BLaER1 treated with 17β-estradiol and CSF1 and Interleukin-3, amounts not matched to agents 10 nM and 100 nM (cell line): ENCODE measurements around the gene GBX2.

Source experiments
- H3K27ac ChIP-seq, 11 experiments: shearing (Covaris generic); formaldehyde crosslinking; 2 replicates each; pipeline ENCODE4 v1.8.1; 2022
- H3K27me3 ChIP-seq, 11 experiments: shearing (Covaris generic); formaldehyde crosslinking; 2 replicates each; pipeline ENCODE4 v1.8.1; 2022
- H3K36me3 ChIP-seq, 11 experiments: shearing (Covaris generic); formaldehyde crosslinking; 2 replicates each; pipeline ENCODE4 v1.8.1; 2022
- H3K4me1 ChIP-seq, 10 experiments: shearing (Covaris generic); formaldehyde crosslinking; 2 replicates each; pipeline ENCODE4 v1.8.1; 2022
- H3K4me2 ChIP-seq, 11 experiments: shearing (Covaris generic); formaldehyde crosslinking; 2 replicates each; pipeline ENCODE4 v1.8.1; 2022
- H3K4me3 ChIP-seq, 10 experiments: shearing (Covaris generic); formaldehyde crosslinking; 2 replicates each; pipeline ENCODE4 v1.8.1; 2022
- H3K9ac ChIP-seq, 11 experiments: shearing (Covaris generic); formaldehyde crosslinking; 2 replicates each; pipeline ENCODE4 v1.8.1; 2022
- H3K9me3 ChIP-seq, 11 experiments: shearing (Covaris generic); formaldehyde crosslinking; replicated peaks in 1 of 11; 2 replicates each; pipeline ENCODE4 v1.8.1; 2022
- H4K20me1 ChIP-seq, 11 experiments: shearing (Covaris generic); formaldehyde crosslinking; 2 replicates each; pipeline ENCODE4 v1.8.1; 2022
- Cebpa-rat ChIP-seq, 11 experiments: shearing (Covaris generic); IDR thresholded peaks; 2 replicates each; pipeline ENCODE4 v1.8.1; 2022

GBX2 gene

GRCh38 chr2:236177967-236178889, 10.0 kb upstream of the GBX2 start:
- peak overlapping the region; percentile 11 to 62 (median 49); a peak in 20 of 22 replicates for H3K4me2 ChIP-seq
- H3K27me3 ChIP-seq, result peaks cover 76 to 80% (median 77%) of the 10 kb centered on the region in 11 experiments
- no peak overlapping the region for H3K9ac ChIP-seq
- no peak for TF ChIP-seq Cebpa-rat (IDR thresholded peaks at IDR 0.05)
- H3K4me1 ChIP-seq, result peaks cover 0 to 36% (median 10%) of the 10 kb centered on the region in 10 experiments; a peak in 12 of 20 replicates
- H3K9me3 ChIP-seq, result peaks cover 0 to 18% (median 8%) of the 10 kb centered on the region in 11 experiments; a peak in 10 of 22 replicates
- H3K27ac ChIP-seq, result no peak overlapping the region
- H4K20me1 ChIP-seq, result peaks cover 0 to 49% (median 14%) of the 10 kb centered on the region in 11 experiments; a peak in 15 of 22 replicates
- H3K4me3 ChIP-seq, result peak overlapping the region in 6 of 10 experiments; percentile 12 to 40 (median 34); a peak in 7 of 20 replicates
- no peaks in the 10 kb centered on the region for H3K36me3 ChIP-seq

- H3K4me3 ChIP-seq, result peak overlapping the region in 1 of 10 experiments; percentile 34; a peak in 2 of 20 replicates
- H4K20me1 ChIP-seq, result peaks cover 0 to 55% (median 21%) of the 10 kb centered on the region in 11 experiments; a peak in 16 of 22 replicates
- no peak overlapping the region for H3K9ac ChIP-seq
- peaks cover 3 to 42% (median 13%) of the 10 kb centered on the region in 10 experiments; a peak in 17 of 20 replicates for H3K4me1 ChIP-seq
- H3K9me3 ChIP-seq, result peaks cover 0 to 18% (median 8%) of the 10 kb centered on the region in 11 experiments; a peak in 10 of 22 replicates
- H3K4me2 ChIP-seq, result peak overlapping the region in 9 of 11 experiments; percentile 11 to 62 (median 49); a peak in 13 of 22 replicates
- H3K27ac ChIP-seq, result no peak overlapping the region
- no peaks in the 10 kb centered on the region for H3K36me3 ChIP-seq
- H3K27me3 ChIP-seq, result peaks cover 82 to 84% (median 84%) of the 10 kb centered on the region in 11 experiments
- no peak for TF ChIP-seq Cebpa-rat (IDR thresholded peaks at IDR 0.05)
Measured at GRCh38 chr2:236177604-236177966, 9.4 kb upstream of the GBX2 start.

- peaks cover 8 to 49% (median 18%) of the 10 kb centered on the region in 10 experiments; a peak in 17 of 20 replicates for H3K4me1 ChIP-seq
- H3K36me3 ChIP-seq, result no peaks in the 10 kb centered on the region
- H3K4me2 ChIP-seq, result no peak overlapping the region
- H3K9me3 ChIP-seq, result peaks cover 0 to 18% (median 8%) of the 10 kb centered on the region in 11 experiments; a peak in 10 of 22 replicates
- no peak overlapping the region for H3K9ac ChIP-seq
- no peak for TF ChIP-seq Cebpa-rat (IDR thresholded peaks at IDR 0.05)
- H4K20me1 ChIP-seq, result peaks cover 0 to 62% (median 27%) of the 10 kb centered on the region in 11 experiments; a peak in 16 of 22 replicates
- peaks cover 89 to 90% (median 90%) of the 10 kb centered on the region in 11 experiments for H3K27me3 ChIP-seq
- H3K4me3 ChIP-seq, result no peak overlapping the region
- H3K27ac ChIP-seq, result no peak overlapping the region
Measured at GRCh38 chr2:236176951-236177350, 8.8 kb upstream of the GBX2 start.

- H3K4me3 ChIP-seq, result no peak overlapping the region
- peaks cover 0 to 67% (median 32%) of the 10 kb centered on the region in 11 experiments; a peak in 17 of 22 replicates for H4K20me1 ChIP-seq
- H3K4me1 ChIP-seq, result peaks cover 8 to 51% (median 18%) of the 10 kb centered on the region in 10 experiments; a peak in 17 of 20 replicates
- no peak overlapping the region for H3K27ac ChIP-seq
- no peak overlapping the region for H3K9ac ChIP-seq
- H3K4me2 ChIP-seq, result no peak overlapping the region
- peaks cover 94 to 96% (median 95%) of the 10 kb centered on the region in 11 experiments for H3K27me3 ChIP-seq
- H3K9me3 ChIP-seq, result peaks cover 0 to 22% (median 8%) of the 10 kb centered on the region in 11 experiments; a peak in 14 of 22 replicates
- TF ChIP-seq Cebpa-rat (IDR thresholded peaks at IDR 0.05), result no peak
- no peaks in the 10 kb centered on the region for H3K36me3 ChIP-seq
Measured at GRCh38 chr2:236176417-236176816, 8.2 kb upstream of the GBX2 start.

GRCh38 chr2:236175548-236176150, 7.5 kb upstream of the GBX2 start:
- H3K27ac ChIP-seq, result no peak overlapping the region
- H3K9me3 ChIP-seq, result peaks cover 0 to 29% (median 8%) of the 10 kb centered on the region in 11 experiments; a peak in 14 of 22 replicates
- no peak for TF ChIP-seq Cebpa-rat (IDR thresholded peaks at IDR 0.05)
- no peak overlapping the region for H3K4me3 ChIP-seq
- H4K20me1 ChIP-seq, result peaks cover 0 to 75% (median 39%) of the 10 kb centered on the region in 11 experiments; a peak in 17 of 22 replicates
- H3K4me1 ChIP-seq, result peaks cover 8 to 51% (median 18%) of the 10 kb centered on the region in 10 experiments; a peak in 17 of 20 replicates
- H3K27me3 ChIP-seq, result peaks cover 100% of the 10 kb centered on the region in 11 experiments
- peak overlapping the region in 3 of 11 experiments; percentile 36 to 84 (median 55); a peak in 6 of 22 replicates for H3K4me2 ChIP-seq
- H3K9ac ChIP-seq, result no peak overlapping the region
- no peaks in the 10 kb centered on the region for H3K36me3 ChIP-seq

GRCh38 chr2:236173729-236174607, 5.8 kb upstream of the GBX2 start:
- Histone ChIP-seq H3K4me1 (peaks cover 8 to 48% (median 18%) of the 10 kb centered on the region in 10 experiments; a peak in 18 of 20 replicates), H3K4me2 (peak overlapping the region in 1 of 11 experiments; percentile 6; a peak in 1 of 22 replicates), H4K20me1 (peaks cover 0 to 86% (median 53%) of the 10 kb centered on the region in 11 experiments; a peak in 17 of 22 replicates), H3K36me3 (no peaks in the 10 kb centered on the region), H3K27me3 (peaks cover 100% of the 10 kb centered on the region in 11 experiments), H3K4me3 (peak overlapping the region in 1 of 10 experiments; percentile 20; a peak in 1 of 20 replicates), H3K27ac (no peak overlapping the region), H3K9me3 (peaks cover 5 to 42% (median 19%) of the 10 kb centered on the region in 11 experiments; a peak in 17 of 22 replicates), H3K9ac (no peak overlapping the region)
- TF ChIP-seq Cebpa-rat (IDR thresholded peaks at IDR 0.05), result no peak

GRCh38 chr2:236173036-236173728, 5.0 kb upstream of the GBX2 start:
- Histone ChIP-seq H3K27ac (no peak overlapping the region), H3K36me3 (no peaks in the 10 kb centered on the region), H3K4me1 (peaks cover 7 to 49% (median 20%) of the 10 kb centered on the region in 10 experiments), H3K9ac (no peak overlapping the region), H3K9me3 (peaks cover 5 to 40% (median 18%) of the 10 kb centered on the region in 11 experiments; a peak in 18 of 22 replicates), H3K4me3 (peak overlapping the region in 1 of 10 experiments; percentile 20; a peak in 2 of 20 replicates), H4K20me1 (peaks cover 0 to 86% (median 61%) of the 10 kb centered on the region in 11 experiments; a peak in 18 of 22 replicates), H3K27me3 (peaks cover 100% of the 10 kb centered on the region in 11 experiments), H3K4me2 (peak overlapping the region in 9 of 11 experiments; percentile 42 to 60 (median 52); a peak in 11 of 22 replicates)
- TF ChIP-seq Cebpa-rat (IDR thresholded peaks at IDR 0.05), result no peak
